GF-D8 (cell line): Measurements from ENCODE around the gene LCT.
"Not testable (repeated sequence)": the region's sequence is repeated elsewhere in the genome, so short reads cannot be mapped to it uniquely, and the experiment has no call there.

Experiments
- DNase-seq: peaks from one replicate; lab custom pipeline; 2025; lab: John Stamatoyannopoulos, UW

LCT gene

DNA sequence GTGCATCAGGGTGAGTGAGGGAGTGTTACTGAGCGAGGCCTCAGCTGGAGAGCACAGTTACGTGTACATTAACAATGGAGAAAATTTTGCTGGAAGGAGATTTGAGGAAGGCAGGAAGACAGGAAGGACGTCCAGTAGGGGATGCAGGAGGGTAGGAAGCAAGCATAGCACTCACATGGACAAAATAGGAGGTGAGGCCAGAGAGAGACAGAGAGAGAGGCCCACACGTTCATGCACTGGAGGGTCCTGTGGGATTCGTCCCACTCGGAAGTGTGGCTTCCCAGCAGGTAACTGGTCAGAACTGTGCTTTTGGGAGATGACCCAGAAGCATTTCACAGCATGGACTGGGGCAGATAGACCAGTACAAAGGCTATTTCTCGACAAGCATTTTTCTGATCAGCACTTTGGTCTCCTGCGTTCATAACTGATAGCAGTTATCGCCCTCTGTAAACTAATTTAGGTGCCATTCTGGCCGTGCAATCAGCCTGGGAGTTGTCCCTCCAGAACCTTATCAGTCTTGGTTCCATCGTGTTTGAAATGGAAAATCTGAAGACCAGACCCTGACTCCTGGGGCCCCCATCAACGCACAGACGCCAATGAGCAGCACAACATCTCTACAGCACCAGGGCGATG is 5.7 kb downstream of the LCT start:
- DNase-seq, result no peak

DNA sequence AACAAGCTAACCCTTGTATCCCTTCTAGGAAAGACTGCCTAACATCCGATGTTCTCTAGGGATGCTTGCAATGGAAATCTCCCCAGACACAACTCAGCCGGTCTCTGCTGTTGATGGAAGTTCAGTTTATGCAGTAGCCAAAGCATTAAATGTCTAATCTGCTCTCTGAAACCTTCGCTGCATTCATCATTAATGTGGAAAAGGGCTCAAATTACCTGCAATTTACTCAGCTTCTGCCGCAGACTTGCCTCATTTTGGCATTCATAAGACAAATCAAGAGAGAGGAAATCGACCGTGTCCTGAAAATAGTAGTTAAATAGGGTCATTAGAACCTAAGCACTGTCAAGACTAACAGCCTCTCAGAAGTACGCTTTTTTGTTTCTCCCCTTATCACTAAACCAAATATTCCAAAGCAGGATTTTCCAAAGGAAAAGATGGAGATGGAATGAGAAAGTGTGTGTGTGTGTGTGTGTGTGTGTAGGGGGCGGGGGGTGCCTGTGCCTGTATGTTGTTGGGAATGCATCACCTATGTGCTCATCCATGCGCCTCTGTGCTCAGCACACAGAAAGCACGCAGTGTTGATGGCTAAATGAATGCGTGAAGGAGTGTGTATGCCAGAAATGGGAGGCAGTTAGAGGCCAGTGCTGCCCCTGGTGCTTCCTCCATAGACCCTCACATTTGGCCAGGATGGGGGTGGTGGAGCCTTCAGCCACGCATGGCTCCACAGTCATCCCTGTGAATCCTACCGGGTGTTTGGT is 7.4 kb downstream of the LCT start:
- DNase-seq, result no peak

DNA sequence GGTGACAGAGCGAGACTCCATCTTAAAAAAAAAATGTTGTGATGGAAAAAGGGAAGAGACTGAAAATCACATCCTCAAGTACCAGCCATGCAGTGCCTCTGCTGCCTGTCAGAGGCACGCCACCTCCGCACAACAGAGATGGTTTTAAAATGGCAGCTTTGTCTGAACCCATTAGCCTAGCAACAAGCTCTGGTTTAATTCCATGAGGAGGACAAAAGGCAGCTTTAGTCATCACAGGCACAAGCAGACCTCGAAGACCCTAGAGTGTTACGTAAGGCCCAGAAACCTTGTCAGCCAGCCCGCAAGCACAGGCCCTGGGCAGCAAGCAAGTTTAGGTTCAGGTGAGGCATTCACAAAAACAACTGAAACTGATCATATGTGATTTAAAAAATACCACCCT is 10.4 kb downstream of the LCT start:
- no peak for DNase-seq

DNA sequence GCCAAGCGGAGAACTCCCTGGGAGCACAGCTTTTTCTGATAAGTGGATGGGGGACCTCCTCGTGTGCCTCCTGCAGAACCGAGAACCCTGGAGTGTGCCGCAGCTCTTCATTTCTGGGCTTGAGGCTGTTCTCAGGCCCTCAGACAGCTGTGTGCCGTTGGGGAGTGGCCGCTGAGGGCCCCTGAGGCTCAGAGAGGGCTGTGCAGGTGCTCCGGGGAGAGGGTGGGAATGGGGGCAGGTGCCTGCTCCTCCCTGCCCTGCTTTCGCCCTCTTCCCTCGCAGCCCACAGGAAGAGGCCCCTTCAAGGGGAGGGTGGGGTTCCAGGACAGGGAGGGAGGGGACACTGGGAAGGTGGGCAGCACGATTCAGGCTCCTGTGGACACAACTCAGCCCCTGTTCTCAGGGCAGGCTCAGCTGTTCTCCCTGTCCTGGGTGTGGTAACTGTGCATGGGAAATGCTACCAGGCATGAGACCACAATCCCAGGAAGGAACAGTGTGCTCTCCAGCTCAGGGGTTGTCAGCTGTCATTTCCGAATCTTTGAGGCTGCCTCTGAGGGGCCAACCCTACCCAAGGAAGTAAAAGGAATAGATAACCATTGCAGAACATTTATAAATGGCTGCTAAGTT is 11.3 kb downstream of the LCT start:
- no peak for DNase-seq

DNA sequence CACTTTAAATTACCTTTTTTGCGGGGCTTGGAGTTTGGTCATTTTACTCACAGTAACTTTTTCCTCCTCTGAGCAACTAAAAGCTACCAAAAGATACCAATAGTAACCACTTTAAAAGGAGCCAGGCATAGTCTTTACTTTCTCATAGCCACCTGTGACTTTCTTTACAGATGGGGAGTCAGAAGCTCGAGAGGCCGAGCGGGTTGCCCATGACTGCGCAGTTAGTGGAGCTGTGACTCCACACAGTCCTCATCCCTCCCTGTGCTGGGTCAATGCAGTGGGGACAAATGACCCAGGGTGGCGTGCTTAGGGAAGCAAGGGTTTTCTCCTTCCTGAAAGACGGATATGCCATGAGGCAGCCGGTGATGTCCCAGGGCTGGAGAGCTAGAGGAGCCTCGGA is 11.9 kb downstream of the LCT start:
- DNase-seq, result no peak

DNA sequence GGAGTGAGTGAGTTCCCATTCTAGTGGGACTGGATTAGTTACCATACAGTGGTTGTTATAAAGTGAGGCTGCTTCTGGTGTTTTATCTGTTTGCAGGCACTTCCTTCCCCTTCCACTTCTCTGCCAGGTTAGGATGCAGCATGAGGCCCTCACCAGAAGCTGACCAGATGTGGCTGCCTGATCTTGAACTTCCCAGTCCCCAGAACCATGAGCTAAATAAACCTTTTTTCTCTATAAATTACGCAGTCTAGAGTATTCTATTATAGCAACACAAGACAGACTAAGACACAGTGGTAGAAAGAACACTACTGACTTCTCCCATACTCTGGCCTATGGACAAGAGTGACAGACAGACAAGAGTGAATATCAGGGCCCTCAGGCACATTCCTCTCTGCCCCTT is 14.1 kb downstream of the LCT start:
- DNase-seq, result no peak

DNA sequence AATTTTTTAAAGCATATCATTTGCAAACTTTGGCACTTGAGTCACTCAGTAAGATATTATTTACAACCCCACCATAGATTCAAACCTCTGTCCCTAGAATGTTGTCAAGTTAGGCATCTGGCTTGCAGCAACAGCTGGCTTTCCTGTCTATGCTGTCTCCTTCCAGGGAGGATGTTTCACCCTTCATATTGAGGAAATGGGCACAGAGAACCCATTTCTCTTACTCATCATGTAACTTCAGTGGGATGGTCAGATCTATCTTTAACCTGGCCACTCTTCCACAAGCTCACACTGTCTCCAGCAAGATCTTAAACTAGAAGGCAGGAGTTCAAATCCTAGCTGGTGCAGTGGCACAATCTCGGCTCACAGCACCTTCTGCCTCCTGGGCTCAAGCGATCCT is 15.8 kb downstream of the LCT start:
- no peak for DNase-seq

DNA sequence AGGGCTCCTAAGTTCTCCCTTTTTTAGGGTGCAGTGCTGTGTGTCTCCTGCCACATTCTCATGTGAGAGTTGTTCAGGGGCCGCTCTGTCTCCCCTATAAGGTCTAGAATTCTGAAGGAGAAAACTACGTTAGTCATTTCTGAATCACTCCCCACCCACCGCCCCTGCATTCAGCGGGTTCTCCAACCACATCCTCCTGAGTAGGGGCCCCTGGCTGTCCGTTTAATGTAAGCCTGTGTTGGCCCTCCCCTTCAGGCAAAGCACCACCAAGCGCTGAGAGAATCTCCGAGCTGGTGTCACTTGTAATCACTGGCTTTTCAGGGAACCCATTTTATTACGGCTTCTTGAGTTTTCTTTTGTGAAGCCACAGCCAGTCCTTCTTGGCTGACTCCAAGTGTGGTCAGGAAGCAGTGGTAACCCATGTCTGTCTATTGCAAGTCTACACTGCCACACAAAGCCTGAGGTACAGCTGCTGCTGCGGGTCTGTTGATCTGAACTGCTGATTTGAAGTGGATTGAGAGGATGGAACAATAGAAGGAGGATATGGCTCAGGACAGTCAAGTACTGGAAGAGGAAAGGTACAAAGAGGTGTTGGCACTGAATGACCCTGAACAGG is 16.9 kb downstream of the LCT start:
- no peak for DNase-seq

DNA sequence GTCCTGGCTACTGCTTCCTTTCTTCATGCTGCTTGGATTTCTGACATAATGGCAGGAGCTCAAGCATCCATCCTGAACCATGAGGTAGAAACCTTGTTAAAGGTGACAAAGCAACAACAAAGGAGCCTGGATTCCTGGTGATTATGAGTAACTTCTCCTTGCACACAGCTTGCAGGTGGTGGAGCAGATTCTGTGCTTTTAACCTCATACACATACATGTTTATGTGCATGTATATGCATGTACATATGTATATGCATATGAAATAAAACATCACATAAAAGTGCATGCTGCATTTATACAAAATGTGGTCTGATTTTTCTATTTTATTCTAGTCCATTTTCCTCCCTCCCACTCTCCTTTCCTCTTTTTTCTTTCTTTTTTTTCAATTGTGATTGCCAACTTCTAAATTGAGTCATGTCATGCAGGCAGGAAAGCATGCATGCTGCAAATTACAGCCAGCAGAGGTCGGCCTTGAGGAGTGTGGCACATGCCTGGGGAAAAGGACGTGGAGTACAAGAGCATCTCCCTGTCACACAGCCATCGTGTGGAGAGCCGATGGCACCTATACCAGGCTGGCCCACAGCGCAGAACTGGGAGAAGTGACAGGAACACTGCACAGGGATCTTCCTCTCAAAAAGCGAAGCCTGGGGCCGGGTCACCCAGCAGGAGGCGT is 17.9 kb downstream of the LCT start:
- no peak for DNase-seq

DNA sequence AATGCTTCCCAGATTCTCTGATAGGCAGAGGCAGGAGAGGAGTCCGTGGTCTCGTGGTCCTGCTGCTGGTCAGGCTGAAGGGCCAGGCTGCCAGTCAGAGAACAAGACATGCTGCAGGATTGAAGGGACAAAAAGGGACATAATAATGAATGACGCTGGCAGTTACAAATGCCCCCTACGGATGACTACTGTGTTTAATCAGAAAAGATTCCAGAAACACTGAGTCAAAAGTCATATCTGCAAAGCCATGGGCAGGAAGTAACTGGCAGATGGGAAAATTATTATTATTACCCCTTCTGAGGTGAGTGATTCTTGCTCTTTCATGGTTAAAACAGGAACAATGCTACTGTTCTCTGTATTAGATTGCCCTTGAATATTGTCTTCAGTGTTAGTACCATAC is 19.0 kb downstream of the LCT start:
- no peak for DNase-seq

DNA sequence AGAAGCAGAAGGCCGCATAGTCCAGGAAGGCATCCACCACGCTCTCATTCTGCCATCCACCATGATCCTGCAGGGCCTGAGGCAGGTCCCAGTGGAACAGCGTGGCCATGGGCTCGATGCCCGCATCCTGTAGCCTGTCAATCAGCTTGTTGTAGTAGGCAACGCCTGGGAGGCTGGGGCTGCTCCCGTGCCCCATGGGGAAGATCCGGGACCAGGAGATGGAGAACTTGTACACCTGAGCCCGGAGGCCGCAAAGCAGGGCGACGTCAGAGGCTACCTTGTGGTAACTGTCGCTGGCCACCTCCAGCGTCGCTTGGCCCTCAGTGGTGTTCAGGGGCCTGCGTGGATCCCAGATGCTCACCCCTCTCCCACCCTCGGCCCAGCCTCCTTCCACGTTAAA is 19.5 kb downstream of the LCT start:
- DNase-seq, result no peak

DNA sequence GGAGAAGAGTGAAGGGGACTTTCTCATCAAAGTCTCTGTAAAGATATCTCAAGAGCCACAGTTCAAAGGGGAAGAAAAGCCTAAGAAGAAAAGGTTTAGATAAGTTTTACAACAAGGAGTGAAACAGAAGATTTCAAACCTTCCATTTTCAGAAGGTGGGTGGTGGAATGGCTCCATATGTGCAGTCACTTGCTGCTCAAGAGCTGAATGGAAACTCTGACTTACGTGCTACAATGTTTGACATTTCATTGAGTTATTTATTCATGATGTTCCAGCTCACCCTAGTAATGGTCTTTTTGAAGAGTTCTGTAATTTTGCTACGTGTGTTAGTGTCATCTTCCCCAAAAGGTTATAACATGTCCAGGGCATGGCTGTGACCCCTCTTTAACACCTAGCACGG is 21.7 kb downstream of the LCT start:
- DNase-seq, result no peak

DNA sequence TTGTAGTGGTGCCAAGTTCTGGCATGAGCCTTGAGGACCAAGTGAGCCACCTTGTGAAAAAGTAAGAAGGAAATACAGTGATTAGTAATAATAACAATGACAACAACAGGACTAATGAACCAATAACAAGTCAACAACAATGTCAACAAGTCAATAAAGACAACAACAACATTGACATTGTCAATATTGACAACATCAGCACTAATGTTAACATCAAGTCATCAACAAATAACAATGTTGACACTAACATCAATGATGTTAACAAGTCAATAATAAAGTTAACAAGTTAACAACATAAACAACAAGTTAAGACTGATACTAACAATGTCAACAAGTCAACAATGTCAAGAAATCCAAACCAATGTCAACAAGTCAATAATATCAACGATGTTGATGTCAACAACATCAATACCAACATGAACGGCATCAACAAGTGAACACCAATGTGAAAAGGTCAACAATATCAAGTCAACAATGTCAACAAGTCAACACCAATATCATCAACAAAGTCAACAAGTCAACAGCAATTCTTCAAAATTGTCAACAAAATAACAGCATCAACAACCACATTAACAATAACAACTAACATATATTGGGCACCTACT is 24.0 kb downstream of the LCT start:
- no peak for DNase-seq

DNA sequence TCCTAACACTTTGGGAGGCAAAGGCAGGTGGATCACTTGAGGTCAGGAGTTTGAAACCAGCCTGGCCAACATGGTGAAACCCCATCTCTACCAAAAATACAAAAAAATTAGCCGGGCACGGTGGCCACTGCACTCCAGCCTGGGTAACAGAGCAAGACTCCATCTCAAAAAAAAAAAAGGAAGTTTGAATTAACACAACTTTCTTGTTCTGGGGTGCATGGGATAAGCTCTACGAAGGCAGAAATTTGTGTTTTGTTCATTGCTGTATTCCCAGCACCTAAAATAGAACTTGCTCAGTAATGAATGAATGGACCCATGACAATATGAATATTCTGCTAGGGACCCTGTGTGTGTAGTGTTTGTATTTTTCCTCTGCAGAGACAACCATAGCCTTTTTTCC is 29.1 kb downstream of the LCT start:
- DNase-seq, result not testable (repeated sequence)

DNA sequence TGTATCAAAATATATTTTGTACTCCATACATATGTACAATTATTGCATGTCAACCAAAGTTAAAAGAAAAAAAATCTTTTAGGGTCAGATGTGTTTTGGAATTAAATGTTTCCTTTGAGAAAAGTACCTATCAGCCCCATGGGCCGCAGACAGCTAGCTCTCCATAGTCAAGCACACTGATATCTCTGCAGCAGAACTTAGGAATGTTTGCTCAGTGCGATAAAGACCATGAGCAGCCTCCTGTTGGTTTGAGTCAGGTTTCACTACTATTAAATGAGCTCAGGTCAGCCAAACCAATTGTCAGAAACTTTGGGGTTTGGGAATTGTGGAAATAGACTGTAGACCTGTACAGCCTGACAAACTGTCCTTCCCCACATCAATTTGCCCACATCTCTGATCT is 33.7 kb downstream of the LCT start:
- DNase-seq, result no peak

DNA sequence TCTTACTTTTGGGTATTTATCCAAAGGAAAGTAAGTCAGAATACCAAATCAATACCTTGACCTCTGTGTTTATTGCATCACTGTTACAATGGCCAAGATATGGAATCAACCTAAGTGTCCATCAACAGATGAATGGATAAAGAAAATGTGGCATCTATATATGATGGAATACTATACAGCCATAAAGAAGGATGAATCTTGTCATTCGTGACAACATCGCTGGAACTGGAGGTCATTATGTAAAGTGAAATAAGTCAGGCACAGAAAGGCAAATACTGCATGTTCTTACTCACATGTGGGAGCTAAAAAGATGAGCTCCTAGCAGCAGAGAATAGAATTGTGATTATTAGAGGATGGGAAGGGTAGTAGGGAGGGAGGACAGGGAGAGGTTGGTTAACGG is 34.6 kb downstream of the LCT start:
- DNase-seq, result no peak

DNA sequence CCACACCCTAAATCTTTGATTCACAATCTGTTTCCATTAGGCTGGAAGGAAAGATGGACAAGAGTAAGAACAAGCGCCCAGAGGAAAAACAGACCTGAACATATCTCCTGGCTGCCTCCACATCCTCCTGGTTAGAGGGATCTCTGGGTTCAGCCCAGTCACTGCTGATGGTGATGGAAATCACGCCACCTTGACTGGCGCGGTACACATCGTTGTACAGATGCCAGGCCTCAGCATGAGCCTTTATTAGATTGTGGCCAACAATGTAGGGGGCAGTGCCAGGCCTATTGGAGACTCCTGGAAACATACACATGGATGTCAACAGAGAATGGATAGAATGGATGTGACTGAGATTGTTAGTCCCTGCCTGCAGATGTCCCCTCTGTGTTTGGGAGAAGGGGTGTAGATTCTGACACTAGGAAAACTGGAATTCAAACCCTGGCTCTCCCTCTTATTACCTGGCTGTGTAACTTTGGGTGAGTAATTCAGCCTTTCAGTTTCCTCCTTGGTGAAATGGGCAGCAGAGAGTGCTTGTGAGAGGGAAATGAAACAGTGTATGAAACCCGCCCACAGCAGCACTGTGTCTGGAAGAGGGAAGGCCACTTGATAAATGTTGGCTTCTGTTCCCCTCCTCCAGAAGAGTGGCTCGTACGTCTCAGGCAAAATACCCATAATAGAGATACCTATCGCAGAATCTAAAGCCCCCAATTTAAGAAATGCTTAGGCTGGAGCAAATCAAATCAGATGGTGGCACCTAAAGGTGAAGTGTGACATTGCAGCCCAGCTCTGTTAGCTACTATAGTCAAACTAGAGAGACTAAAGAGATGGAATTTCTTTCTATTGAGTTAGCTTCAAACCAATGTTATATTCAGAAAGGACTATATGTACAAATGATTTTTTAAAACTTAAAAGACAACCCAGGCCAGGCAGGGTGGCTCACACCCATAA is 36.2 kb downstream of the LCT start:
- no peak for DNase-seq

DNA sequence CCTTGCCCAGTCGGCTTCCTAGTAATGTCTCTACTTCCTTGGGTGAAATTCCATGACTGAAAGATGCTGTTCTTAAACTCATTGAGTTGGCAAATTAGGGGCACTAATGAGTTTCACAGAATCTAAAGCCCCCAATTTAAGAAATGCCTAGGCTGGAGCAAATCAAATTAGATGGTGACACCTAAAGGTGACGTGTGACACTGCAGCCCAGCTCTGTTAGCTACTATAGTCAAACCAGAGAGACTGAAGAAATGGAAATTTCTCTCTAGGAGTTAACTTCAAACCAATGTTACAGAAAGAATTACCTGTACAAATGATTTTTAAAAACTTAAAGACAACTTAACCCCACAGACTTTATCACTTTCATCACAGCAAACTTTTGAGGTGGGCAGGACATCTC is 37.2 kb downstream of the LCT start:
- DNase-seq, result no peak

DNA sequence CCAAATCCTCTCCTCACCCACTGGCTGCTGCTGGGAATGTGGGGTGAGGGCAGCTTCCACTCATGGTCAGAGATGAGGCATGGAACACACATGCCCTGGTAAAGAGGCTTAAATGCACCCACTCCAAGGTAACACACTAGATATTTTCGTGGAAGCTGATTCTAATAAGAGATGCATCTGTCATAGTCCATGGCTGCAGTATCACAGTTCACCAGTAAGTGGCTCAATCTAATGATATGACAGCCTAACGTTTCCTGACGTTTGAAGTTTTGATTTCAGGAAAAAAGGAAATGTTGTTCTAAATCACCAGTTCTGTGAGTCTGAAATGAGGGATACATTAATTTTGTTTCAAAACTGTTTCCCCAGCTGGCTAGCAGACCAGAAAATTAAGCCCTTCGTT is 38.2 kb downstream of the LCT start:
- DNase-seq, result no peak

DNA sequence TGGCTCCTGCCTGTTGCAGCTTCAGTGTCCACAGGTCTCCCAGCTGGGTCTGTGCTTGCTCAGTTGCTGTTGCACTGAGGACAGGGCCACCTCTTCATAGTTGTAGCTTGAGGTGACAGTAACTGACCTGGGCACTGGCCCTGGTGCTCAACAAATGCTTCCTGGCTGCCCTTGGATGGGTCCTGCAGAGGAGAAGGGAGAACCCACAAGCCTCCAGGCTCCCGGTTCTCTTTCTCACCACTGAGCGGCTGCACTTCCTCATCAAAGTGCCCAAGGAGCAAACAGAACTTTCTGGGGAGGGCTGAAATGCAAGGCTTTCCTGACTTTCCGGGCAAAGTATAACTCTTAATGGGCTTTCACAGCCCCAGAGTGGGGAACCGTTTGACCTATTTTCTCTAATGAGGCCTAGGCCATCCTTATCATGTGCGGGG is 38.7 kb downstream of the LCT start:
- DNase-seq, result no peak
